Adrenal gland (tissue), 5 donors: ENCODE results near the gene ZNF341.

Experiments used
- CTCF ChIP-seq, 6 experiments: fragments of 450-650 bp in 4 of 6; fragments of 200-600 bp in 2 of 6; sonication (generic) in 1 of 6; IDR thresholded peaks; 1 replicate in 5 of 6; 2 replicates in 1 of 6; pipeline versions ENCODE4 v1.5.1 to v1.8.0; 2016 to 2021; ENCODE audit warnings: antibody characterized with exemption in 6 of 6, mild to moderate bottlenecking in 2 of 6, moderate library complexity in 1 of 6
- POLR2A ChIP-seq, 2 donors: fragments of 450-650 bp; IDR thresholded peaks; one replicate each; pipeline ENCODE4 v1.6.1; 2017; ENCODE audit warnings: antibody characterized with exemption in 2 of 2, mild to moderate bottlenecking in 2 of 2, moderate library complexity in 1 of 2
- donor health status: DM: no; HTN: no; CAD: no.

- TF ChIP-seq POLR2A (IDR thresholded peaks at IDR 0.05) (no peak), CTCF (IDR thresholded peaks at IDR 0.05) (no peak)
Measured at GRCh38 chr20:33736962-33737361, 5.2 kb downstream of the ZNF341 start.
